Measurements from ENCODE around the gene SOBP.
"Not testable (repeated sequence)": the region's sequence is repeated elsewhere in the genome, so short reads cannot be mapped to it uniquely, and the experiment has no call there.

The SOBP gene

GRCh38 chr6:107489636-107490565 is at the start of gene SOBP:
SOBP (plus strand) TSS chr6:107490117; CDS start chr6:107490617, 500 bp downstream.
- DNase-seq (ENCODE audit: low read depth in 1 of 2, low spot score in 1 of 2): no peak

DNA sequence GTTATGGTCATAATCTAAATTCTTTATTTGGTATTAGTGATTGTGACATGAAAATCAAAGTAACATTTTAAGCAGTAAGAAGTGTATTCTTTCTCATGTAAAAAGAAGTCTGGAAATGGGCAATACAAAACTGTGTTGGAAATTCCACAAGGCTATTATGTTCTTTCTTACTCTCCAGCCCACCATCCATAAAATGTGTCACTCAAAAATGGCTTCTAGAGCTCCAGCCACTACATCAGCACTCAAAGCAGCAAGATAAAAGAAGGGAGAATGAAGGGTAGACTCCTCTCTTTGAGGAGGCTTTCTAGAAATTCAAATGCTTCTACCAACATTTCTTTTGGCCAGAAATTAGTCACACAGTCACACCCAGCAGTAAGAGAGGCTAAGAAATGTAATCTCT is 49.0 kb upstream of the SOBP start:
- no peak for DNase-seq (ENCODE audit: low read depth in 1 of 2, low spot score in 1 of 2)

- no peak for DNase-seq (ENCODE audit: low read depth in 1 of 2, low spot score in 1 of 2)
Observed at GRCh38 chr6:107441682-107442081, 48.2 kb upstream of the SOBP start.

- DNase-seq (ENCODE audit: low read depth in 1 of 2, low spot score in 1 of 2): no peak
Observed at GRCh38 chr6:107442938-107443607, 46.8 kb upstream of the SOBP start.

DNA sequence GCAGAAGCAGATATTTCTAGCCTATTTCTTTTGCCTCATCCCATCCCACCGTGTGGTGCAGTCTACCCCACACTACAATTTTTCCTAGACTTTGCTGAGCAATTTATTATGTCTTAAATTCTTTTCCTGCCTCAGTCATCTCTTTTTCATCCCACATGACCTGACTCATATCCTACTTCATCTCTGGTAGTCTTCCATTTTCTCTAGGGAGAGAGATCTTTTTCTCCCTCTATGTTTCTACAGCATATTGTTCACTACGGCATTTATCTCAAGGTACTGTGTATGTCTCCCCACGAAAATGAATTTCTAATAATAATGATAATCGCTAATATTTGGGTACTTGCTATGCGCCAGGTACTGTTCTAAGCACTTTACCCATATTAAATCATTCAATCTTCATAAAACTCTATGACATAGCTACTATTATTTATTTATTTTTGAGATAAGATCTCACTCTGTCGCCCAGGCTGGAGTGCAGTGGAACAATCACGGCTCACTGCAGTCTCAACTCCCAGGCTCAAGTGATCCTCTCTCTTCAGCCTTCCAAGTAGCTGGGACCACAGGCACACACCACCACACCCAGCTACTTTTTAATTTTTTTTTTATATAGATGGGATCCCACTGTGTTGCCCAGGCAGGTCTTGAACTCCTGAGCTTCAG is 46.2 kb upstream of the SOBP start:
- DNase-seq (ENCODE audit: low read depth in 1 of 2, low spot score in 1 of 2): no peak

GRCh38 chr6:107444277-107444676 is 45.6 kb upstream of the SOBP start:
- no peak for DNase-seq (ENCODE audit: low read depth in 1 of 2, low spot score in 1 of 2)

GRCh38 chr6:107447663-107448216 is 42.2 kb upstream of the SOBP start:
- DNase-seq (ENCODE audit: low read depth in 1 of 2, low spot score in 1 of 2): no peak

GRCh38 chr6:107448776-107449175 is 41.1 kb upstream of the SOBP start:
- no peak for DNase-seq (ENCODE audit: low read depth in 1 of 2, low spot score in 1 of 2)

GRCh38 chr6:107458672-107459282 is 31.1 kb upstream of the SOBP start:
- peak; percentile 2 to 8 for DNase-seq (ENCODE audit: low read depth in 1 of 2, low spot score in 1 of 2)

- peak; percentile 91 to 97 for DNase-seq (ENCODE audit: low read depth in 1 of 2, low spot score in 1 of 2)
Observed at GRCh38 chr6:107459283-107460082, 30.4 kb upstream of the SOBP start, which contains the start of gene PDSS2. PDSS2 (minus strand) TSS chr6:107459564; CDS start chr6:107459285, 279 bp downstream.

DNA sequence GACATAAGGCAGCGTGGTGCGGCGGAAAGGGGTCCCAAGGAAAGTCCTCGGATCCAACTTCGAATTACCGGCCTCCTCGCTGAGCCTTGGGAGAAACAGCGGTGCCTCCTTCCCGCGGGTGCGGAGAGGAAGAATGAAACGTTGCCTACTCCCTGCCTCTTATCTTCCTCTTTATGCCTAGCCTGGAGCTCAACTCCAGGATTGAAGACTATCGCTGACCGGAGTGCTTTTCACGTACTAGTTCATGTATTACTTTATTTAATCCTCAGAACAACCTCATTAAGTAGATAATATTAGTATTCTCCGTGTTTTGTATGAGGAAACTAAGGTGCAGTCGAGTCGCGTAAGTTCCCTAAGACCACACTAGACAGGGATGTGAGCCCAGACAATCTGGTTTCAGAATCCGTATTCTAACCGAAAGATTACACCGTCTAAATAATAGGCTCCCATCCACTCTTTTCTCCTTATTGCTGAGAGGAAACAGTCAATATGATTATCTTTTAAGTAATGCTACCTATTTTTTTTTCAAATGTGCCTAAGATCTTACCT is 29.8 kb upstream of the SOBP start:
- DNase-seq (ENCODE audit: low read depth in 1 of 2, low spot score in 1 of 2): no peak

- no peak for DNase-seq (ENCODE audit: low read depth in 1 of 2, low spot score in 1 of 2)
Observed at GRCh38 chr6:107466062-107466461, 23.9 kb upstream of the SOBP start.

DNA sequence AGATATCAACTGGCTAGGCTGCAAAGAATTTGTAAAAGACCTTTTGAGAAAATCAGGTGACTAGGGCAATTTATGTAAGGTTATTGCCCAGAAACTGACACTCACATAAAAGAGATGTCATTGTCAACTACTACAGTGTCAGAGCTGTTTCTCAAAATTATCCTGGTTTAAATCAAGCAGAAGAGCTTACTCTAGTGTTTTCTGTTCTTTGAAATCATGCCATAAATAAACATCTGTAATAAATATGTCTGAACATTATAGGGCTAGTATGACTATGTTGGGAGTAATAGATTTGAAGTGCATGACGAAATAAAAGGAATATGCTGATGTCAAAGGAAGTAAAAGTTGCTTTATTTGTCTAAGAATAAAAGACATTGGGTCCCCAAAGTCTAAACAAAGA is 19.6 kb upstream of the SOBP start:
- DNase-seq (ENCODE audit: low read depth in 1 of 2, low spot score in 1 of 2): no peak

DNA sequence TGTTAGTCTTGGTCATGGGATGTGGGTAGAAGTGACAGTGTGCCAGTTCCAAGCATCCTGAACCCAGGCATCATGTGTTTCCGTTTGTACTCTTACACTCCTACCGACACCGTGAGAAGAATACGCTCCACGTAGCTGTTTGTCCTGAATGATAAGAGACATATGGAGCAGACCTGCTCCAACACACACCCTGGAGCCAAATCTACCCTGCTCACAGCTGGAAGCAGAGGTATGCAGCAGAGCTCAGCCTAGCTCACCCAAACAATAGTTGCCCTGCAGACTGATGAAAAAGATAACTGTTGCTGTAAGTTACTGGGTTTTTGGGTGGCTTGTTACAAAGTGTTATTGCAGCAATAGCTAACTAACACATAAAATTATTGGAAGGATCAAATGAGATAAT is 16.3 kb upstream of the SOBP start:
- DNase-seq (ENCODE audit: low read depth in 1 of 2, low spot score in 1 of 2): no peak

GRCh38 chr6:107475360-107475759 is 14.6 kb upstream of the SOBP start:
- DNase-seq (ENCODE audit: low read depth in 1 of 2, low spot score in 1 of 2): not testable (repeated sequence)

- not testable (repeated sequence) for DNase-seq (ENCODE audit: low read depth in 1 of 2, low spot score in 1 of 2)
Observed at GRCh38 chr6:107475826-107476225, 14.1 kb upstream of the SOBP start.

DNA sequence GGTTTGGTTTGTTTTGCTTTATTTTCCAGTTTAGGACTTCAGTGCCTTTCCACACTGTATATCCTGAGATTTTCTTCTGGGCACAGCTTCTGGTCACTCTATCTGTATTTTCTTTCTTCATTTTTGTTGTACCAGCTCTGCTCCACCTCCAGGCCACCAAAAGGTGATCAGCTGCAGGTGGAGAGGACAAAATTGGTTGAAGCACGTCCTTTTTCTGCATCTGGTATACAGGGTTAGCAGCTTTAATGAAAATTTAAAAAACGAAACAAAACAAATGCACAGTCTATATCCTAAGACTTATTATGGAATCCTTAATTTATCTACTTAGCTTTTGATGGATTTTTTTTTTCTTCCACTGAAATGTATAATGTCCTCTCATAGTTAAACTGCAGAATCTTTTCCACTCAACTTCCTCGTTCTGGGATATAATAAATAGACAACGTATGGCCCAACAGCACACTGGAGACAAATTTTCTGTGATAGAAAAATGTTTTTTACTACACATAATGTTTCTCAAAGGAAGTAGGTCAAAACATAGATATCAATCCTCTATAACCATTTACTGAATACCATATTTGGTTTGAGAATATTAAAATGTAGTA is 10.7 kb upstream of the SOBP start:
- DNase-seq (ENCODE audit: low read depth in 1 of 2, low spot score in 1 of 2): no peak

DNA sequence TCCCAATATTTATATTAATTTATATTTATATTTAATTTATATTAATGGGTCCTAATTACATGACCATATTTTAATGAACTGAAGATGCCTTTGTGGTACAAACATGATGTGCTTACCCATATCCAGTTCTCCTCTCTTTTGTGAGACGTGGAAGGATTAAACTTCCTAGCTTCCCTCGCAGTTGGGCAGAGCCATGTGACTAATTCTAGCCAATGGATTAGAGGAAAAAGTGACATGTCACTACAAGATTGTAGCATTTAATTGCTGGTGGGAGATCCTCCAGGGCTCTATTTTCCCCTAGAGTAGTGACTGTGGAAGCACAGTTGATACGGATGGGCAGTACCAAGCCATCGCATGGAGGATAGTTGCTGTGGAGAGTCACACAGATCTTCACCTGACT is 4.8 kb upstream of the SOBP start:
- no peak for DNase-seq (ENCODE audit: low read depth in 1 of 2, low spot score in 1 of 2)

- DNase-seq (ENCODE audit: low read depth in 1 of 2, low spot score in 1 of 2): no peak
Observed at GRCh38 chr6:107488174-107488874, 1.6 kb upstream of the SOBP start.
